ENCODE measurements around the gene MPPED2.

DNA sequence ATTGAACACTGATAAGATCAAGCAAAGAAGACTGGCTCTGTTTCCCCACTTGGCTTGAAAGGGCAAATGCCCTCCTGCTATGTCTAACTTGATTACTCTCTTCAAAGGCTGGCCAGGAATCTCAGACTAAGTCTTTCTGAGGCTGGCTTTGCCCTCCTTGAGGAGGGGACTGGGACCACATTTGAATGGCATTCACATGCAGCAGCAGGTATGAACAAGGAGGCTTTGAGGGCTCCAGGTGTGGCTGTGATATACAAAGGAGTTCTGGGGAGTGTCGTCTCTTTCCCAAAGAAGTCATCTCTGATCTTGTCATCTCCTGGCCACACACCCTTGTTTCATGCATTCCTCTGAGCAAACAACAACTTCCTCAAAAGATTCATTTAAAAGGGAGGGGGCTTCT, 132.4 kb downstream of the MPPED2 start:
- TF ChIP-seq EZH2phosphoT487 (IDR thresholded peaks at IDR 0.05; ENCODE audit: low read depth, severe bottlenecking, unreplicated experiment), result no peak
- TF ChIP-seq, protein P1, sequence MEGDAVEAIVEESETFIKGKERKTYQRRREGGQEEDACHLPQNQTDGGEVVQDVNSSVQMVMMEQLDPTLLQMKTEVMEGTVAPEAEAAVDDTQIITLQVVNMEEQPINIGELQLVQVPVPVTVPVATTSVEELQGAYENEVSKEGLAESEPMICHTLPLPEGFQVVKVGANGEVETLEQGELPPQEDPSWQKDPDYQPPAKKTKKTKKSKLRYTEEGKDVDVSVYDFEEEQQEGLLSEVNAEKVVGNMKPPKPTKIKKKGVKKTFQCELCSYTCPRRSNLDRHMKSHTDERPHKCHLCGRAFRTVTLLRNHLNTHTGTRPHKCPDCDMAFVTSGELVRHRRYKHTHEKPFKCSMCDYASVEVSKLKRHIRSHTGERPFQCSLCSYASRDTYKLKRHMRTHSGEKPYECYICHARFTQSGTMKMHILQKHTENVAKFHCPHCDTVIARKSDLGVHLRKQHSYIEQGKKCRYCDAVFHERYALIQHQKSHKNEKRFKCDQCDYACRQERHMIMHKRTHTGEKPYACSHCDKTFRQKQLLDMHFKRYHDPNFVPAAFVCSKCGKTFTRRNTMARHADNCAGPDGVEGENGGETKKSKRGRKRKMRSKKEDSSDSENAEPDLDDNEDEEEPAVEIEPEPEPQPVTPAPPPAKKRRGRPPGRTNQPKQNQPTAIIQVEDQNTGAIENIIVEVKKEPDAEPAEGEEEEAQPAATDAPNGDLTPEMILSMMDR (IDR thresholded peaks at IDR 0.05; ENCODE audit: poor library complexity), result no peak

Data from hepatocyte (in vitro differentiated cells).